ENCODE measurements around the gene HHATL.

The HHATL gene, protein sequence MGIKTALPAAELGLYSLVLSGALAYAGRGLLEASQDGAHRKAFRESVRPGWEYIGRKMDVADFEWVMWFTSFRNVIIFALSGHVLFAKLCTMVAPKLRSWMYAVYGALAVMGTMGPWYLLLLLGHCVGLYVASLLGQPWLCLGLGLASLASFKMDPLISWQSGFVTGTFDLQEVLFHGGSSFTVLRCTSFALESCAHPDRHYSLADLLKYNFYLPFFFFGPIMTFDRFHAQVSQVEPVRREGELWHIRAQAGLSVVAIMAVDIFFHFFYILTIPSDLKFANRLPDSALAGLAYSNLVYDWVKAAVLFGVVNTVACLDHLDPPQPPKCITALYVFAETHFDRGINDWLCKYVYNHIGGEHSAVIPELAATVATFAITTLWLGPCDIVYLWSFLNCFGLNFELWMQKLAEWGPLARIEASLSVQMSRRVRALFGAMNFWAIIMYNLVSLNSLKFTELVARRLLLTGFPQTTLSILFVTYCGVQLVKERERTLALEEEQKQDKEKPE

GRCh38 chr3:42702066-42702951 lies at the start of gene HHATL:
HHATL (minus strand) TSS chr3:42702798; CDS start chr3:42700826, 1,972 bp downstream.
- no peak within 1 kb of the TSS for H3K27ac ChIP-seq (ENCODE audit: extremely low read depth, low read depth, low read length)
- CTCF ChIA-PET: no interaction called here
- H3K4me1 ChIP-seq (ENCODE audit: control insufficient read depth, insufficient read depth, low read length): no peaks in the 10 kb centered on the region
- POLR2A ChIA-PET: no interaction called here
- H3K9me3 ChIP-seq (ENCODE audit: control insufficient read depth, insufficient read depth, low read depth, low read length): no peaks in the 10 kb centered on the region
- no peaks in the 10 kb centered on the region for H3K36me3 ChIP-seq (ENCODE audit: control insufficient read depth in 2 of 2, insufficient read depth in 1 of 2, low read length in 2 of 2)
- no peak within 1 kb of the TSS for H3K4me3 ChIP-seq (ENCODE audit: low read depth, low read length)
- TF ChIP-seq ZFHX2 (tag by site-specific recombination; conservative IDR thresholded peaks at IDR 0.05): 0 out of 2 replicates have a peak, but pooled peaks have one; percentile 22
- TF ChIP-seq, protein P1, sequence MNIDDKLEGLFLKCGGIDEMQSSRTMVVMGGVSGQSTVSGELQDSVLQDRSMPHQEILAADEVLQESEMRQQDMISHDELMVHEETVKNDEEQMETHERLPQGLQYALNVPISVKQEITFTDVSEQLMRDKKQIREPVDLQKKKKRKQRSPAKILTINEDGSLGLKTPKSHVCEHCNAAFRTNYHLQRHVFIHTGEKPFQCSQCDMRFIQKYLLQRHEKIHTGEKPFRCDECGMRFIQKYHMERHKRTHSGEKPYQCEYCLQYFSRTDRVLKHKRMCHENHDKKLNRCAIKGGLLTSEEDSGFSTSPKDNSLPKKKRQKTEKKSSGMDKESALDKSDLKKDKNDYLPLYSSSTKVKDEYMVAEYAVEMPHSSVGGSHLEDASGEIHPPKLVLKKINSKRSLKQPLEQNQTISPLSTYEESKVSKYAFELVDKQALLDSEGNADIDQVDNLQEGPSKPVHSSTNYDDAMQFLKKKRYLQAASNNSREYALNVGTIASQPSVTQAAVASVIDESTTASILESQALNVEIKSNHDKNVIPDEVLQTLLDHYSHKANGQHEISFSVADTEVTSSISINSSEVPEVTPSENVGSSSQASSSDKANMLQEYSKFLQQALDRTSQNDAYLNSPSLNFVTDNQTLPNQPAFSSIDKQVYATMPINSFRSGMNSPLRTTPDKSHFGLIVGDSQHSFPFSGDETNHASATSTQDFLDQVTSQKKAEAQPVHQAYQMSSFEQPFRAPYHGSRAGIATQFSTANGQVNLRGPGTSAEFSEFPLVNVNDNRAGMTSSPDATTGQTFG (tag by site-specific recombination; IDR thresholded peaks at IDR 0.05; ENCODE audit: borderline replicate concordance): no peak

DNA sequence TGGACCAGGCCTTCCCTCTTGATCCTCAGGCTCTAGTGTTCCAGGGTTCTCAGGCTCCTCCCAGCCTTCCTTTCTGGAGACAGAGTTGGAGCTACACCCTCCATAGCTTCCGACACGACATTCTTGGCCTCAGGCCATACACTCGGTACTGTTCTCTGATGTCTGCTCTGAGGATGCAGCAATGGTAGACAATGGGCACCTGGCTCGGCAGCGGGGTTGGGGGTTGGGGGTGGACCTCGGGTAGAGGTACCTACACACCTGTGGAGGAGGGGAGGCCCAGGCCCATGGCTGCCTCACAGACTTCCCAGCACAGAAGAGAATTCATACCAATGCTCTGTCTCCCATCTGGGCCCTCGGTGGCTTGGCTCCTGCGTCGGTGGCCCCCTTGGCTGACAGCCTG lies 49.0 kb upstream of the HHATL start:
- Histone ChIP-seq H3K36me3 (ENCODE audit: control insufficient read depth in 2 of 2, insufficient read depth in 1 of 2, low read length in 2 of 2) (no peaks in the 10 kb centered on the region), H3K27ac (ENCODE audit: extremely low read depth, low read depth, low read length) (no peak overlapping the region), H3K4me3 (ENCODE audit: low read depth, low read length) (no peak overlapping the region), H3K9me3 (ENCODE audit: control insufficient read depth, insufficient read depth, low read depth, low read length) (no peaks in the 10 kb centered on the region), H3K4me1 (ENCODE audit: control insufficient read depth, insufficient read depth, low read length) (no peaks in the 10 kb centered on the region)
- TF ChIP-seq SCRT2 (tag by site-specific recombination; IDR thresholded peaks at IDR 0.05) (no peak), ZNF830 (tag by site-specific recombination; IDR thresholded peaks at IDR 0.05; ENCODE audit: low read depth) (no peak), MEIS1 (CRISPR knock-in tag; IDR thresholded peaks at IDR 0.05; ENCODE audit: borderline replicate concordance) (no peak), ZNF629 (tag by site-specific recombination; IDR thresholded peaks at IDR 0.05) (no peak), ZNF404 (tag by site-specific recombination; IDR thresholded peaks at IDR 0.05) (no peak), INSM2 (tag by site-specific recombination; IDR thresholded peaks at IDR 0.05) (no peak), KLF7 (tag by site-specific recombination; IDR thresholded peaks at IDR 0.05; ENCODE audit: borderline replicate concordance) (no peak), ZNF544 (tag by site-specific recombination; IDR thresholded peaks at IDR 0.05) (no peak), ZNF561 (tag by site-specific recombination; IDR thresholded peaks at IDR 0.05; ENCODE audit: borderline replicate concordance) (no peak)
- ChIA-PET POLR2A (no interaction called here), CTCF (interaction anchor here (0.6 to 1.4 kb wide), 2 partner anchors 68 to 180 kb away, joined by 3 to 4 read pairs; no protein-coding TSS in a partner anchor)

- H3K36me3 ChIP-seq (ENCODE audit: control insufficient read depth in 2 of 2, insufficient read depth in 1 of 2, low read length in 2 of 2): no peaks in the 10 kb centered on the region
- no peak overlapping the region for H3K27ac ChIP-seq (ENCODE audit: extremely low read depth, low read depth, low read length)
- H3K4me1 ChIP-seq (ENCODE audit: control insufficient read depth, insufficient read depth, low read length): no peaks in the 10 kb centered on the region
- no peak overlapping the region for H3K4me3 ChIP-seq (ENCODE audit: low read depth, low read length)
- H3K9me3 ChIP-seq (ENCODE audit: control insufficient read depth, insufficient read depth, low read depth, low read length): no peaks in the 10 kb centered on the region
- ChIA-PET CTCF (interaction anchor here (1.4 kb wide), 1 partner anchor 179 kb away, joined by 4 read pairs; no protein-coding TSS in a partner anchor), POLR2A (no interaction called here)
- TF ChIP-seq ZNF48 (tag by site-specific recombination; IDR thresholded peaks at IDR 0.05) (no peak), KLF17 (tag by site-specific recombination; IDR thresholded peaks at IDR 0.05) (no peak), ZNF221 (tag by site-specific recombination; IDR thresholded peaks at IDR 0.05; ENCODE audit: borderline replicate concordance) (no peak), ZNF521 (tag by site-specific recombination; IDR thresholded peaks at IDR 0.05) (no peak)
- TF ChIP-seq, protein P2, sequence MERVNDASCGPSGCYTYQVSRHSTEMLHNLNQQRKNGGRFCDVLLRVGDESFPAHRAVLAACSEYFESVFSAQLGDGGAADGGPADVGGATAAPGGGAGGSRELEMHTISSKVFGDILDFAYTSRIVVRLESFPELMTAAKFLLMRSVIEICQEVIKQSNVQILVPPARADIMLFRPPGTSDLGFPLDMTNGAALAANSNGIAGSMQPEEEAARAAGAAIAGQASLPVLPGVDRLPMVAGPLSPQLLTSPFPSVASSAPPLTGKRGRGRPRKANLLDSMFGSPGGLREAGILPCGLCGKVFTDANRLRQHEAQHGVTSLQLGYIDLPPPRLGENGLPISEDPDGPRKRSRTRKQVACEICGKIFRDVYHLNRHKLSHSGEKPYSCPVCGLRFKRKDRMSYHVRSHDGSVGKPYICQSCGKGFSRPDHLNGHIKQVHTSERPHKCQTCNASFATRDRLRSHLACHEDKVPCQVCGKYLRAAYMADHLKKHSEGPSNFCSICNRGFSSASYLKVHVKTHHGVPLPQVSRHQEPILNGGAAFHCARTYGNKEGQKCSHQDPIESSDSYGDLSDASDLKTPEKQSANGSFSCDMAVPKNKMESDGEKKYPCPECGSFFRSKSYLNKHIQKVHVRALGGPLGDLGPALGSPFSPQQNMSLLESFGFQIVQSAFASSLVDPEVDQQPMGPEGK (tag by site-specific recombination; IDR thresholded peaks at IDR 0.05): no peak
These were observed 48.2 kb upstream of the HHATL start for GRCh38 chr3:42750834-42751233.
